ENCODE data around the gene GABRA4. TPM values are rescaled to one million over a fixed set of nuclear protein-coding genes. Genes with fewer than 3 reads are reported as not detected.

Gene GABRA4
- total RNA-seq (2014; rRNA removed; shearing (Covaris generic); ENCODE audit: low replicate concordance) = not detected in 2 replicates

DNA sequence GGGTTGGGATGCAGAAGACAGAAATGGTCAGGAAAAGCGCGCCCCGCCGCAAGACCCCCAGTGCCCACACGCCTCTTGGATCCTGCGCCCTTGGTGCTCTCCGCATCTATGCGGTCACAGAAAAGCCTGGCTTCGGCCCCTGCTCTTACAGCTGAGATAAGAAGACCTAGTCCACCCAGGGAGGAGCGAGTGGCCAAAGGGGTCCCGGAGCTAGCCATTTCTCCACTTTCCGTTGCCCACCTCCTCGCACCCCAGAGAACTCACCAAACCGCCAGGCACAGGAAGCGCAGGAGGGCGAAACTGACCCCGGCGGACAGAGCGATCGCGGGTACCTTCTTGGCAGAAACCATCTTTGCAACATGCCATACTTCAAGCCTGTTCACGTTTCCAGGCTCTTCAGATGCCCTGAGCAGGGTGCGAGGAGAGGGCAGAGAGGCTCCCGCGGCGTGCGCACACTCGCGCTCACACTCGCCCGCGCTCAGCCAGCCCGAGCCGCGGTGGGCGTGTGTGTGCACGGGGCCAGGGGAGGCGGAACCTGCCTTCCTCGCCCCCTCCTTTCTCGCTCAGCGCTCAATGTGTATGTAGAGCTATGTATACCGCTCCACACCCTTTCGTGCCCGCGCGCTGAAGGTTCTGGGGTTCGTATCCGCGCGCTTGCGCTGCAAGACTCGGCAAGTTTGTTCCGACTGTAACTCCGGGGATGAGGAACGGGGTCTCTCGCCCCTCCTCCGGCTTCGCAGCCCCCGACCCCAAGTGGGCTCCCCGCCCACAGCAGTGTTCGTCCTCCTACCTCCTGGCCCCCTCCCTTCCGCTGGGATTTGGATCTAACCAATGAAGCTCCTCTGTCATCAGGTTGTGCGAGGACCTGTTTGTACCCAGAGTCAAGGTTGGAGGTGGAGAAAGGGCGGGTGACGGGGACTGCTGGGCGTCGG lies at the start of gene GABRA4:
Gene GABRA4, minus strand, starts transcription at position 507 of the 932 bp plus-strand sequence. Its CDS starts 157 bp downstream, at position 350.
- DNase-seq = no peak
- H3K4me1 ChIP-seq (ENCODE audit: low read length) = no peaks in the 10 kb centered on the region
- H4K20me1 ChIP-seq (ENCODE audit: insufficient read depth, low read depth, low read length) = no peaks in the 10 kb centered on the region
- H3K4me2 ChIP-seq (ENCODE audit: low read depth, low read length, poor library complexity, severe bottlenecking) = no peak within 1 kb of the TSS
- no peaks in the 10 kb centered on the region for H3K9me3 ChIP-seq (ENCODE audit: low read length)
- H2AFZ ChIP-seq (ENCODE audit: low read length) = no peak within 1 kb of the TSS
- no peaks in the 10 kb centered on the region for H3K27me3 ChIP-seq (ENCODE audit: low read length)
- H3K4me3 ChIP-seq (ENCODE audit: low read length) = no peak within 1 kb of the TSS
- no peak within 1 kb of the TSS for H3K9ac ChIP-seq (ENCODE audit: low read length)
- H3K79me2 ChIP-seq (ENCODE audit: low read length) = no peaks in the 10 kb centered on the region
- no peaks in the 10 kb centered on the region for H3K36me3 ChIP-seq (ENCODE audit: insufficient read depth, low read length)
- H3K9me2 ChIP-seq (replicated peaks; ENCODE audit: insufficient read depth, low read length) = no peaks in the 10 kb centered on the region
- no peak within 1 kb of the TSS for H3K27ac ChIP-seq (ENCODE audit: low read length)

DNA sequence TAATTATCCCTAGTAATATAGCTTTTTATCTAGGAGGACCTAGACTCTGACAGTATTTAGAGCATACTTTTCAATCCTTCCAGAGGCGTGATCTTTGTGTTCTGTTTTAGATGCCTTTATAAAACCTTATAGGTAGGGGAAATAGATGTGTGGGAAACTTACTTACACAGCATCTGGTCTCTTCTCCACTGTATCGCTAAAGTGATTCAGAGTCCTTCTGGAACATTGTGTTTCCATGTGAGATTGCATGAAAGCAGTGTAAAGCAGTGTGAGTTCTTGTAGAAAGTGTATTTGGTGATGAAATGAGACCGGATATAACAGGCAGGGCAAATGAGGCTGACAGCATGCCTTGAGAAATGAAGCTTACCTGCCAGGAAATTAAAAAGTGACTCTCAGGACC lies 47.4 kb upstream of the GABRA4 start:
- no peak overlapping the region for H3K27ac ChIP-seq (ENCODE audit: low read length)
- no peak overlapping the region for H3K4me2 ChIP-seq (ENCODE audit: low read depth, low read length, poor library complexity, severe bottlenecking)
- H3K4me1 ChIP-seq (ENCODE audit: low read length) = no peaks in the 10 kb centered on the region
- no peaks in the 10 kb centered on the region for H4K20me1 ChIP-seq (ENCODE audit: insufficient read depth, low read depth, low read length)
- H3K9me3 ChIP-seq (ENCODE audit: low read length) = no peaks in the 10 kb centered on the region
- no peaks in the 10 kb centered on the region for H3K36me3 ChIP-seq (ENCODE audit: insufficient read depth, low read length)
- DNase-seq = no peak
- H3K9me2 ChIP-seq (replicated peaks; ENCODE audit: insufficient read depth, low read length) = no peaks in the 10 kb centered on the region
- H2AFZ ChIP-seq (ENCODE audit: low read length) = no peak overlapping the region
- no peak overlapping the region for H3K9ac ChIP-seq (ENCODE audit: low read length)
- H3K27me3 ChIP-seq (ENCODE audit: low read length) = no peaks in the 10 kb centered on the region
- H3K4me3 ChIP-seq (ENCODE audit: low read length) = no peak overlapping the region
- no peaks in the 10 kb centered on the region for H3K79me2 ChIP-seq (ENCODE audit: low read length)

DNA sequence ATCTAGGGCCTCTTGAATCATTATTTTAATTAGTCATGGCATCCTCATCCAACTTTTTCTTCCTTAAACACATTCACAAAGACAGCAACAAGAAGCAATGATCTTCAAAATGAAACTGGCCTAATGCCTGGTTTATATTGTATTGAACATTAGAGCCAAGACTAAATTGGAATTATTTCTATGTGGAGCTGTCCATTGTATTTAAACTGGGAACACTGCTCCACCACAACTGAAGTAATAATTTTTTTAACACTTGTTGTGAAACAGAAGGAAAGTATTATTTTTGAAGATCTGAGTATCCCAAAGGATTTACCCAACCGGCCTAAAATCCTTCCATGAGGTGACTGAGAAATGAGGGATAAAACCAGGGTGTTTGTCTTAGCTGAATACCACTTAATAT lies 44.9 kb upstream of the GABRA4 start:
- Histone ChIP-seq H3K27ac (ENCODE audit: low read length) (no peak overlapping the region), H3K4me1 (ENCODE audit: low read length) (no peaks in the 10 kb centered on the region), H3K9me2 (replicated peaks; ENCODE audit: insufficient read depth, low read length) (no peaks in the 10 kb centered on the region), H3K36me3 (ENCODE audit: insufficient read depth, low read length) (no peaks in the 10 kb centered on the region), H3K4me3 (ENCODE audit: low read length) (no peak overlapping the region), H3K4me2 (ENCODE audit: low read depth, low read length, poor library complexity, severe bottlenecking) (no peak overlapping the region), H4K20me1 (ENCODE audit: insufficient read depth, low read depth, low read length) (no peaks in the 10 kb centered on the region), H3K9ac (ENCODE audit: low read length) (no peak overlapping the region), H3K27me3 (ENCODE audit: low read length) (no peaks in the 10 kb centered on the region), H3K9me3 (ENCODE audit: low read length) (no peaks in the 10 kb centered on the region), H2AFZ (ENCODE audit: low read length) (no peak overlapping the region), H3K79me2 (ENCODE audit: low read length) (no peaks in the 10 kb centered on the region)
- DNase-seq = no peak

DNA sequence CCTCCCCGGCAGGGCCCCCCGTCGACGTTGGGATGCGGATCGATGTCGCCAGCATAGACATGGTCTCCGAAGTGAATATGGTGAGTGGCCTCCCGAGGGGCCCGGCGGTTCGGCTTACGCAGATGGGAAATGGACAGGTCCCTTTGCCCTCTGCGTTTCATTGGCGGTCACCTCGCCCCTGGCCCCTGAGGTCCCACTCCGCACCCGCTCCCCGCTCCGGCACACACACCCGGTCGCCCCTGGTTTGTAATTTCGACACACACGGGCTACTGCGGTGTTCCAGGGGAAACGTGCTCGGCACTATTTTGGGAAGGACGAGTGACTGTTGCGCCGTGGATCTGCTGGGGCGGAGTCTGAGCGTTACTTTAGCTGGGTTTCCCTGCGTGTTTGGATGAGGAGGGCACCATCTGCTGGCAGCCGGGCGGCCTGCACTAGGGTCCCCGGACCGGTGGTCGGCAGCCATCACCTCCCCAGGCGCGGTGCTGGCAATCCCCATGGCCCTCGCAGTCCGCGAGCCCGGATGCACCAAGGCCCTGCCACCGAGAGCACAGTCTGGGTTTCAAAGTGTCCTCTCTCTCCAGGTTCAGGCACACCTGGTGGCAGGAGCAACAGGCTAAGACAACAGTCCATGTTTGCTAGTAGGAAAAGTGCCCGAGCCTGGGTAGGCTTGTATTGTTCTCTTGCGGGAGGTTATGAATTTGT lies 39.2 kb upstream of the GABRA4 start:
- no peaks in the 10 kb centered on the region for H3K9me3 ChIP-seq (ENCODE audit: low read length)
- no peaks in the 10 kb centered on the region for H3K36me3 ChIP-seq (ENCODE audit: insufficient read depth, low read length)
- no peaks in the 10 kb centered on the region for H3K4me1 ChIP-seq (ENCODE audit: low read length)
- H3K9ac ChIP-seq (ENCODE audit: low read length) = no peak overlapping the region
- no peak overlapping the region for H3K4me3 ChIP-seq (ENCODE audit: low read length)
- no peaks in the 10 kb centered on the region for H3K79me2 ChIP-seq (ENCODE audit: low read length)
- no peak overlapping the region for H2AFZ ChIP-seq (ENCODE audit: low read length)
- no peak for DNase-seq
- H4K20me1 ChIP-seq (ENCODE audit: insufficient read depth, low read depth, low read length) = no peaks in the 10 kb centered on the region
- no peak overlapping the region for H3K27ac ChIP-seq (ENCODE audit: low read length)
- no peaks in the 10 kb centered on the region for H3K9me2 ChIP-seq (replicated peaks; ENCODE audit: insufficient read depth, low read length)
- no peak overlapping the region for H3K4me2 ChIP-seq (ENCODE audit: low read depth, low read length, poor library complexity, severe bottlenecking)
- H3K27me3 ChIP-seq (ENCODE audit: low read length) = no peaks in the 10 kb centered on the region

DNA sequence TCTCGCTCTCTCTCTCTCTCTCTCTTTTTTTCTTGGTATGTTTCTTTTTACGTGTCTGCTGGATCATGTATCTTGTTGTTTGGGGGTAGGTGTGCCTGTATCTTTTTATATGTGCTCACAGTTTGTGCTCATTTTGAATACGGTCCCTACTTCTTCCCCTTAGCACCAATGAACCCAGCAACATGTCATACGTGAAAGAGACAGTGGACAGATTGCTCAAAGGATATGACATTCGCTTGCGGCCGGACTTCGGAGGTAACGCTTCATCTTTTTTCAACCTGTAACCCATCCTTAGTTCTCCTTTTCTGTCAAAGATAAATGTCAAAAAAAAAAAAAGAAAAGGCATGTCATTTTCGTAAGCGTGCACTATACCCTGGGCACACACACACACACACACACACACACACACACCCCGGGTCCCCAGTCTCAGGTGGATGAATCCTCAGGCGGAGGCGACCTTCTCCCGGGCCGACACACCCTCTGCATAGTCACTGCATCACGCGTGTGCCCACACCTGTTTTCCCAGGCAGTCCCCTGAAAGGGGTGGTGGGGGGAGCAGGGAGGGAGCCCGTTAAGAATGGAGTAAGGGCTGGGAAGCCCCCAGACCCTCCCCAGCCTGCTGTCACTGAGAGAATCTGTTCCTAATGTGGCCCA lies 38.5 kb upstream of the GABRA4 start:
- Histone ChIP-seq H3K36me3 (ENCODE audit: insufficient read depth, low read length) (no peaks in the 10 kb centered on the region), H3K79me2 (ENCODE audit: low read length) (no peaks in the 10 kb centered on the region), H3K27me3 (ENCODE audit: low read length) (no peaks in the 10 kb centered on the region), H3K4me3 (ENCODE audit: low read length) (no peak overlapping the region), H3K9me3 (ENCODE audit: low read length) (no peaks in the 10 kb centered on the region), H3K4me2 (ENCODE audit: low read depth, low read length, poor library complexity, severe bottlenecking) (no peak overlapping the region), H4K20me1 (ENCODE audit: insufficient read depth, low read depth, low read length) (no peaks in the 10 kb centered on the region), H3K9ac (ENCODE audit: low read length) (no peak overlapping the region), H3K4me1 (ENCODE audit: low read length) (no peaks in the 10 kb centered on the region), H3K9me2 (replicated peaks; ENCODE audit: insufficient read depth, low read length) (no peaks in the 10 kb centered on the region), H2AFZ (ENCODE audit: low read length) (no peak overlapping the region), H3K27ac (ENCODE audit: low read length) (no peak overlapping the region)
- DNase-seq = no peak

DNA sequence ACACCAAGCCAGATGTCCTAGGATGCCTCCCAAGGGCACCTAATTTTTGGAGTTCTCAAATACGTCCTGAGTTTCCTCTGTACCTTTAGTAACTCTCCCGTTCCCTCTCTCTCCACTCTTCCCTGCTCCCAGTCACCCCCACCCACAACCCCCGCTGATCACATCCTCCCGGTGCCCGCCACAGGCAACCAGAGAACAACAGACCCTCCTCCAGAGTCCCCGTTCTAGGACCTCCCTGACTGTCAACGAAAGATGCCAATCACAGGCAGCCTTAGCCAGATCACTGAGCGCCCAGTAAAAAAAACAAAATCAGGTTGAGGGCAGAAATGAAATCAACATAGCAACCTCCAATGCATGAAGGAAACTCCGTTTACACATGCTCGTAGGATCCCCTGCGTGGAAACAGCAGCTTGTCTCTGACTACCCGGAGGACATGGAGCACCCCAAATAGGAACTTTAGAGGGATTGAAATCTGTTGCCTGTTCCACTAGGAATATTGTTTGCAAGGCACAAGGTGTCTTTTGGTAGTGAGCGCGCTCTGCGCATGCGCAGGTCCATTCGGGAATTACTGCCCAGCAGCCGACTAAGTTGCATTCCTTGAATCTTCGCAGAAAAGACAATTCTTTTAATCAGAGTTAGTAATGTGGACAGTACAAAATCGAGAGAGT lies 37.8 kb upstream of the GABRA4 start, which contains the start of gene GABRB1:
Gene GABRB1, plus strand, starts transcription at position 557 of the 668 bp plus-strand sequence.
- Histone ChIP-seq H3K79me2 (ENCODE audit: low read length) (no peaks in the 10 kb centered on the region), H3K9me2 (replicated peaks; ENCODE audit: insufficient read depth, low read length) (no peaks in the 10 kb centered on the region), H3K36me3 (ENCODE audit: insufficient read depth, low read length) (no peaks in the 10 kb centered on the region), H4K20me1 (ENCODE audit: insufficient read depth, low read depth, low read length) (no peaks in the 10 kb centered on the region), H3K4me1 (ENCODE audit: low read length) (no peaks in the 10 kb centered on the region), H3K4me3 (ENCODE audit: low read length) (no peak within 1 kb of the TSS), H3K27me3 (ENCODE audit: low read length) (no peaks in the 10 kb centered on the region), H2AFZ (ENCODE audit: low read length) (no peak within 1 kb of the TSS), H3K27ac (ENCODE audit: low read length) (no peak within 1 kb of the TSS), H3K9me3 (ENCODE audit: low read length) (no peaks in the 10 kb centered on the region), H3K9ac (ENCODE audit: low read length) (no peak within 1 kb of the TSS), H3K4me2 (ENCODE audit: low read depth, low read length, poor library complexity, severe bottlenecking) (no peak within 1 kb of the TSS)
- no peak for DNase-seq

DNA sequence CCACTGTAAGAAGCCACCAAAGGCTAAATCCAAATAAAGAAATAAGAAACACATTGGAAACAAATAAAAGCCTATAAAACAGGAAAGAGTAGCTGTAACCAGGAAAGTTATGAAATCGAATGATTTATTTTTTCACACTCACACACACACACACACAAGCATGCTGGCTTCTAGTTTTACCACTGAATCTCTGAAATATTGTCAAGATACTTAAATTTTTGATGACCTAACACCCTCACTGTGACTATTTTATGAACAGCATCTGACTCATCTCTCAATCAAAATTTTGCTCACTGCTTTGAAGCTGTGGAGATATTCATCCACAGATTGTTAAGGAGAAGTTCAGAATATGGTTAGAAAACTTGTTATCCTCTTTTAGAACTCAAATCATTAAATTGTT lies 24.1 kb upstream of the GABRA4 start:
- no peaks in the 10 kb centered on the region for H3K27me3 ChIP-seq (ENCODE audit: low read length)
- H3K4me1 ChIP-seq (ENCODE audit: low read length) = no peaks in the 10 kb centered on the region
- H3K9me2 ChIP-seq (replicated peaks; ENCODE audit: insufficient read depth, low read length) = no peaks in the 10 kb centered on the region
- no peaks in the 10 kb centered on the region for H3K79me2 ChIP-seq (ENCODE audit: low read length)
- no peaks in the 10 kb centered on the region for H3K9me3 ChIP-seq (ENCODE audit: low read length)
- no peaks in the 10 kb centered on the region for H4K20me1 ChIP-seq (ENCODE audit: insufficient read depth, low read depth, low read length)
- no peak for DNase-seq
- no peak overlapping the region for H2AFZ ChIP-seq (ENCODE audit: low read length)
- no peak overlapping the region for H3K27ac ChIP-seq (ENCODE audit: low read length)
- no peak overlapping the region for H3K4me2 ChIP-seq (ENCODE audit: low read depth, low read length, poor library complexity, severe bottlenecking)
- no peak overlapping the region for H3K4me3 ChIP-seq (ENCODE audit: low read length)
- no peaks in the 10 kb centered on the region for H3K36me3 ChIP-seq (ENCODE audit: insufficient read depth, low read length)
- no peak overlapping the region for H3K9ac ChIP-seq (ENCODE audit: low read length)
